ENCODE data around the gene METTL17.

GRCh38 chr14:21020977-21021545 is 31.3 kb downstream of the METTL17 start:
- TF ChIP-seq POLR2A (IDR thresholded peaks at IDR 0.05) (no peak), CTCF (IDR thresholded peaks at IDR 0.05) (no peak), EP300 (IDR thresholded peaks at IDR 0.05) (no peak)
